NCI-H69 (cell line): ENCODE data around the gene DPF3.

Experiments
- DNase-seq: peaks from one replicate; lab custom pipeline; 2025; lab: John Stamatoyannopoulos, UW

The DPF3 gene

GRCh38 chr14:72742838-72743195 lies 151.1 kb downstream of the DPF3 start:
- no peak for DNase-seq

GRCh38 chr14:72742118-72742837 lies 151.6 kb downstream of the DPF3 start:
- no peak for DNase-seq

GRCh38 chr14:72741826-72742117 lies 152.1 kb downstream of the DPF3 start:
- DNase-seq: no peak

- DNase-seq: no peak
Measured at GRCh38 chr14:72740966-72741825, 152.7 kb downstream of the DPF3 start.

GRCh38 chr14:72740504-72740961 lies 153.4 kb downstream of the DPF3 start:
- no peak for DNase-seq

GRCh38 chr14:72739446-72740405 lies 154.2 kb downstream of the DPF3 start:
- DNase-seq: no peak

GRCh38 chr14:72738161-72738611 lies 155.7 kb downstream of the DPF3 start:
- no peak for DNase-seq

GRCh38 chr14:72737560-72737943 lies 156.3 kb downstream of the DPF3 start:
- no peak for DNase-seq

- DNase-seq: no peak
Measured at GRCh38 chr14:72736786-72737559, 156.9 kb downstream of the DPF3 start.

- no peak for DNase-seq
Measured at GRCh38 chr14:72736308-72736707, 157.6 kb downstream of the DPF3 start.

- no peak for DNase-seq
Measured at GRCh38 chr14:72732022-72732780, 161.7 kb downstream of the DPF3 start.

- no peak for DNase-seq
Measured at GRCh38 chr14:72731252-72732020, 162.5 kb downstream of the DPF3 start.

- DNase-seq: no peak
Measured at GRCh38 chr14:72730468-72730867, 163.4 kb downstream of the DPF3 start.

- DNase-seq: no peak
Measured at GRCh38 chr14:72726444-72726843, 167.5 kb downstream of the DPF3 start.

- DNase-seq: no peak
Measured at GRCh38 chr14:72723858-72724530, 169.9 kb downstream of the DPF3 start.

GRCh38 chr14:72722201-72722785 lies 171.6 kb downstream of the DPF3 start:
- no peak for DNase-seq

- DNase-seq: no peak
Measured at GRCh38 chr14:72721083-72721482, 172.8 kb downstream of the DPF3 start.

- DNase-seq: no peak
Measured at GRCh38 chr14:72717220-72717619, 176.7 kb downstream of the DPF3 start.

GRCh38 chr14:72716476-72716875 lies 177.4 kb downstream of the DPF3 start:
- DNase-seq: peak; percentile 16
